Measurements from ENCODE around the gene PIGO. TPM values are rescaled to one million over a fixed set of nuclear protein-coding genes. Genes with fewer than 3 reads are reported as not detected.

The PIGO gene
- total RNA-seq, 1 donor from 2014 or later: 27.8 TPM

- DNase-seq (ENCODE audit: low read depth): no peak
- TF ChIP-seq, protein P1, sequence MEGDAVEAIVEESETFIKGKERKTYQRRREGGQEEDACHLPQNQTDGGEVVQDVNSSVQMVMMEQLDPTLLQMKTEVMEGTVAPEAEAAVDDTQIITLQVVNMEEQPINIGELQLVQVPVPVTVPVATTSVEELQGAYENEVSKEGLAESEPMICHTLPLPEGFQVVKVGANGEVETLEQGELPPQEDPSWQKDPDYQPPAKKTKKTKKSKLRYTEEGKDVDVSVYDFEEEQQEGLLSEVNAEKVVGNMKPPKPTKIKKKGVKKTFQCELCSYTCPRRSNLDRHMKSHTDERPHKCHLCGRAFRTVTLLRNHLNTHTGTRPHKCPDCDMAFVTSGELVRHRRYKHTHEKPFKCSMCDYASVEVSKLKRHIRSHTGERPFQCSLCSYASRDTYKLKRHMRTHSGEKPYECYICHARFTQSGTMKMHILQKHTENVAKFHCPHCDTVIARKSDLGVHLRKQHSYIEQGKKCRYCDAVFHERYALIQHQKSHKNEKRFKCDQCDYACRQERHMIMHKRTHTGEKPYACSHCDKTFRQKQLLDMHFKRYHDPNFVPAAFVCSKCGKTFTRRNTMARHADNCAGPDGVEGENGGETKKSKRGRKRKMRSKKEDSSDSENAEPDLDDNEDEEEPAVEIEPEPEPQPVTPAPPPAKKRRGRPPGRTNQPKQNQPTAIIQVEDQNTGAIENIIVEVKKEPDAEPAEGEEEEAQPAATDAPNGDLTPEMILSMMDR (IDR thresholded peaks at IDR 0.05; ENCODE audit: insufficient read depth, low read length, poor library complexity, severe bottlenecking): no peak
- no peaks in the 10 kb centered on the region for H3K27me3 ChIP-seq (ENCODE audit: control insufficient read depth, insufficient read depth, low read length)
- H3K36me3 ChIP-seq (ENCODE audit: control insufficient read depth, insufficient read depth, low read length): no peaks in the 10 kb centered on the region
- no peak overlapping the region for H3K4me3 ChIP-seq (ENCODE audit: low read depth, low read length)
Observed at GRCh38 chr9:35112257-35113020, 16.0 kb upstream of the PIGO start.

DNA sequence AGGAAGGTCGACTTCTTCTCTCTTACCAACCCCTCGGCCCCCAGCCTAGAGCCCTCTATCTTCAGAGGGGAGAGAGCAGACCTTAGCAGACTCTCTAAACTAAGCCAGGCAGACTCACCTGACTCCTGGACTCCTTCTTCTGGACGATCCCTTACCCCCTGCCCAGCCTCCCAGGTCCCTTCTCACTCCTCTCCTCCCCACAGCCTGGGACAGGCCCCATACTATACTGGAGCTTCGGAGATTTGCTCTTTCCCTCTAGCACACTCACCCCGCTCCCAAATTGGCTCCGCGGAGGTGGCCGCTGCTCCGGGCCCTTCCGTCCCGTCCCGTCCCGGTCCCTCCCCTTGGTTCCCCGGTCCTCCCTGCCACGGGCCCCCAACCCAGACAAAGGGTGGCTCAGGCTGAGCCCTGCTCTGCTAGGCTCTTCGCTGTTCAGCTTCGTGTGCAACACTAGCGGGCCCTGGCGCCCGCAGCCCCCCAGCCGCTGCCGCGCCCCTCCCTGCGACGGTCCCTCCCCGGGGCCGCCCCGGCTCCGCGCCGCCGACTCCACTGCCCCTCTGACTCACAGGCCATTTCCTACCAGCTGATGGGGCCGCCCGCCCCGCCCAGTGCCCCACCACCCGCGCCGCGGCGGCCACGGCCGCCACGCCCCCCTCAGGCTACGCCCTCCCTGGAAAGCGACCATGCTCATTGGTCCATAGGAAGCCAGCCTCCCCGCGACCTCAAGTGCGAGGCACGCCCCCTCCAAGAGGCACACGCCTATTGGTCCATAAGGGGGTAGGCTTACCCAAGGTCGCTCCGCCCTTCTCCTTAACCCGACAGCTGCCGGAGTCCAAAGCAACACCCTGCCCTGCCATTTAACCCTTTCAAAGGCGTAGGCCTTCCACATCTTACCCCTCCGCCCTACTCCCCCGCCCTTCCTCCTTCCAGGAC, 14.9 kb upstream of the PIGO start:
- no peaks in the 10 kb centered on the region for H3K36me3 ChIP-seq (ENCODE audit: control insufficient read depth, insufficient read depth, low read length)
- no peaks in the 10 kb centered on the region for H3K27me3 ChIP-seq (ENCODE audit: control insufficient read depth, insufficient read depth, low read length)
- TF ChIP-seq, protein P1 (IDR thresholded peaks at IDR 0.05; ENCODE audit: insufficient read depth, low read length, poor library complexity, severe bottlenecking): no peak
- DNase-seq (ENCODE audit: low read depth): peak; percentile 94
- peak overlapping the region; percentile 85 for H3K4me3 ChIP-seq (ENCODE audit: low read depth, low read length)

- Histone ChIP-seq H3K36me3 (ENCODE audit: control insufficient read depth, insufficient read depth, low read length) (no peaks in the 10 kb centered on the region), H3K4me3 (ENCODE audit: low read depth, low read length) (peak overlapping the region; percentile 85), H3K27me3 (ENCODE audit: control insufficient read depth, insufficient read depth, low read length) (no peaks in the 10 kb centered on the region)
- DNase-seq (ENCODE audit: low read depth): no peak
- TF ChIP-seq, protein P1 (IDR thresholded peaks at IDR 0.05; ENCODE audit: insufficient read depth, low read length, poor library complexity, severe bottlenecking): no peak
Observed at GRCh38 chr9:35110327-35110761, 14.0 kb upstream of the PIGO start.

- H3K27me3 ChIP-seq (ENCODE audit: control insufficient read depth, insufficient read depth, low read length): no peaks in the 10 kb centered on the region
- H3K36me3 ChIP-seq (ENCODE audit: control insufficient read depth, insufficient read depth, low read length): peaks cover 3% of the 10 kb centered on the region
- no peak overlapping the region for H3K4me3 ChIP-seq (ENCODE audit: low read depth, low read length)
- DNase-seq (ENCODE audit: low read depth): no peak
- TF ChIP-seq, protein P1 (IDR thresholded peaks at IDR 0.05; ENCODE audit: insufficient read depth, low read length, poor library complexity, severe bottlenecking): no peak
Observed at GRCh38 chr9:35108946-35109575, 12.7 kb upstream of the PIGO start.

GRCh38 chr9:35108461-35108860, 12.1 kb upstream of the PIGO start:
- Histone ChIP-seq H3K36me3 (ENCODE audit: control insufficient read depth, insufficient read depth, low read length) (peaks cover 3% of the 10 kb centered on the region), H3K4me3 (ENCODE audit: low read depth, low read length) (no peak overlapping the region), H3K27me3 (ENCODE audit: control insufficient read depth, insufficient read depth, low read length) (no peaks in the 10 kb centered on the region)
- DNase-seq (ENCODE audit: low read depth): no peak
- TF ChIP-seq, protein P1 (IDR thresholded peaks at IDR 0.05; ENCODE audit: insufficient read depth, low read length, poor library complexity, severe bottlenecking): no peak

All from kidney epithelial cell (primary cell).